Hematopoietic multipotent progenitor cell (in vitro differentiated cells): Measurements from ENCODE around the gene ODAM. TPM values are rescaled to one million over a fixed set of nuclear protein-coding genes. Genes with fewer than 3 reads are reported as not detected.
"Not testable (repeated sequence)": the region's sequence is repeated elsewhere in the genome, so short reads cannot be mapped to it uniquely, and the experiment has no call there.

Experiments
- DNase-seq, 3 donors: peaks; one replicate each; pipeline ENCODE4 v3.0.0-alpha.2; 2011 to 2015; ENCODE audit warnings: low read depth in 2 of 3, low spot score in 2 of 3
- total RNA-seq: library from RNA; depleted of rRNA; stranded (reverse); fragments of >200 nt; gene quantifications from one replicate; pipeline ENCODE4 v1.2.3, GENCODE V29; 2012

The ODAM gene, protein sequence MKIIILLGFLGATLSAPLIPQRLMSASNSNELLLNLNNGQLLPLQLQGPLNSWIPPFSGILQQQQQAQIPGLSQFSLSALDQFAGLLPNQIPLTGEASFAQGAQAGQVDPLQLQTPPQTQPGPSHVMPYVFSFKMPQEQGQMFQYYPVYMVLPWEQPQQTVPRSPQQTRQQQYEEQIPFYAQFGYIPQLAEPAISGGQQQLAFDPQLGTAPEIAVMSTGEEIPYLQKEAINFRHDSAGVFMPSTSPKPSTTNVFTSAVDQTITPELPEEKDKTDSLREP
- total RNA-seq, result not detected

GRCh38 chr4:70195425-70195824, at the start of gene ODAM:
ODAM (plus strand) TSS chr4:70195725; CDS start chr4:70196544, 819 bp downstream.
- DNase-seq, result no peak

GRCh38 chr4:70151271-70151670, 44.3 kb upstream of the ODAM start:
- DNase-seq, result no peak

- DNase-seq, result no peak
Measured at GRCh38 chr4:70152088-70152487, 43.4 kb upstream of the ODAM start.

DNA sequence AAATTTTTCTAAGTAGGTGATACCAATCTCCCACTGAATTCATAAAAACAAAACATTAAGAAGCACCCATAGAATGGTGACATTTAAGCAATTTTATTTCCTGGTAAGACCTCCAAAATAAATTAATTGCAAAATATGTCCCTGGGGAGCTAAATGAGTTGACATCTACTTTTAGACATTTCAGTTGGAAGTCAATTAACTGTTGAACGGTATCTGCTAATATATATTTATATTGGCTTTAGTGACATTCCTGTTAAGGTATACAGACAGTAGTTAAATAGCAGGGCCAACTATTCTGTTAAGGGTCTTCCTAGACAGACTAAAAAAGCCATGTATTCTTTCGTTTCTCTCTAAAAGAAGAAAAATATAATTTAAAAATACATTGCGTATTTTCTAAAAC, 41.6 kb upstream of the ODAM start, which contains the start of gene PRR27:
Gene PRR27 (plus strand): TSS at position 301 of the 400 bp plus-strand sequence. CDS start 139 bp downstream, outside the sequence.
- DNase-seq, result no peak

- DNase-seq, result no peak
Measured at GRCh38 chr4:70158576-70158975, 36.9 kb upstream of the ODAM start.

DNA sequence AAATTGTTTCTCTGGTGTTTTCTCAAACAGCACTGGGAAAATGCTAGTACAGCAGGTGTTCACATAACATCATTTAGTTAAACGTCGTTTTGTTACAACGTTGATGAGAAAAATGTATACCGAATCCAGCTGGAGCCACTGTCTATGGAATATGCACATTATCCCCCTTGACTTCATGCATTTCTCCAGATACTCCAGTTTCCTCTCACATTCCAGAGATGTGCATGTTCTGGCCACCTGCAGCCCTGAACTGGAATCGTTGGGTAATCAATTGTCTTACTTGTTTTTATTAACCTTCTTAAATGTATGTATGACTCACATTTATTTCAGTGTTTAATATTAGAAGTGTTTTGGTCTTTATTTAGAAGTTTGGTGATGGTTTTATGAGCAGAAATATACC, 18.4 kb upstream of the ODAM start:
- DNase-seq, result no peak

GRCh38 chr4:70178075-70178660, 17.4 kb upstream of the ODAM start:
- no peak for DNase-seq

DNA sequence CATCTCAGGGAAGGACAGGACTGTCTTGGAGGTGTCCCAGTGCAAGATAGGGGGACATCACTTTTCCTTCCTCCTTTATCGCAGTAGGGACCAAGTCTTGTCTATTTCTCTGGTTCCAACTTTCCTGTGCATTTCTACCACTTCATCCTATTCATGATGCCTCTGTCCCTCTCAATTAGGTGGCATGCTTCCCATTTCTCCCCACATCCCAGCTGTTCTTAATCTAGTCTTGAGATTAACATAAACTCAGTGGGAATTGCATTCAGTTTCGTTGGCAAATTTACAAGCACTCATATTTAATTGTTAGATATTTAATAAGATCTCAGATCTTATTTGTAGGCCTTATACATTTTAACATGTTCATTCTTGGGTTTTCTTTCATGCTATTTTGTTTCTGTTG, 15.7 kb upstream of the ODAM start:
- no peak for DNase-seq

DNA sequence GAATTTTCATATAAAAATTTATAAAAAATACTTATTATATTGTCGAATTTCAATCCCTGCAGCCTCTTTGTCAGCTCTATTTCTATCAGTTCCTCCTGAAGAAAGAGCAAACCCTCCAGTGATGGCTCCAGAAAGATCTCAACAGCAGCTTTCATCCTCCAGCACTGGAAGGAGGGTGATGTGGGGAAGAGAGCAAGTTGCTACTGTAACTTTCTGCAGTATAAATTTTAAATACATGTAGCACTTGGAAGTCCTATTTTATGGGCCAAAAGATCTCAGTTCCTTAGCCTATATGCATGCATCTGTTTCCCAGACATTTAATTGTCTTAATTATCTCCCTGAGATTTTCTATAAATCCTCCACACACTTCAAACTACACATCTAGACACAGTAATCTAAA, 13.7 kb upstream of the ODAM start:
- DNase-seq, result no peak

GRCh38 chr4:70182517-70183167, 12.9 kb upstream of the ODAM start:
- DNase-seq, result no peak

GRCh38 chr4:70183168-70183939, 12.2 kb upstream of the ODAM start:
- DNase-seq, result peak in 2 of 3 donors; percentile 48 to 62

DNA sequence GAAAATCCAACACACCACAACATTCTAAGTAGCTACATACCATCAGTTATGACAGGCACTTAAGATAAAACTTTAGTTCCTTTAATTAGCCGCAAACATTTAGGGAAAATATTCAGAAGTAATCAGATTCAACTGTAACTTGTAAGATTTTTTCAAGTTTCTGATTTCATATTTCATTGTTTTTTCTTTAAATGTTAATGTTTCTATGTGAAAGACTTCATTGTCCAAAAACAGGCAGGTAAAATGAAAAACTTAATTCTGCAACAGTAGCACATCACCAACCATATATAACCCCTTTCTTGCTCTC, 11.6 kb upstream of the ODAM start:
- no peak for DNase-seq

DNA sequence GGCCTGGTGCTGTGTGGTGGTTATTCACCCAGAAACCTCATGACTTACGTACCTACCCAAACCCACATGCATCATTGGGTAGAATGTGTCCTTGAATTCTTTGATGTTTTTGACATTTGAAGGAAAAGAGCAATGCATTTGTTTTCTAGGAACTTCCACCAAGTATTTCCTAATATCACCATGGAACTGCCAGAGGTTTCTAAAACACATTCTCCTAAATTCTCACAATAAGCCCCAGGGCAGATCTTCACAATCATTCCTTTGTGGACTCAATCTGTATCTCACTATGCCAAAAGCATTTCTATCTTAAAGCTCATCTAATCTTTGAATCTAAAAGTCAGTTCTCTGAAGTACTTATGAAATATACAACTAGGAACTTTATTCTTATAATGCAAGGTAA, 8.3 kb upstream of the ODAM start:
- DNase-seq, result no peak

- no peak for DNase-seq
Measured at GRCh38 chr4:70190579-70190978, 4.9 kb upstream of the ODAM start.

- no peak for DNase-seq
Measured at GRCh38 chr4:70191647-70192046, 3.9 kb upstream of the ODAM start.

GRCh38 chr4:70192895-70193294, 2.6 kb upstream of the ODAM start:
- DNase-seq, result no peak

DNA sequence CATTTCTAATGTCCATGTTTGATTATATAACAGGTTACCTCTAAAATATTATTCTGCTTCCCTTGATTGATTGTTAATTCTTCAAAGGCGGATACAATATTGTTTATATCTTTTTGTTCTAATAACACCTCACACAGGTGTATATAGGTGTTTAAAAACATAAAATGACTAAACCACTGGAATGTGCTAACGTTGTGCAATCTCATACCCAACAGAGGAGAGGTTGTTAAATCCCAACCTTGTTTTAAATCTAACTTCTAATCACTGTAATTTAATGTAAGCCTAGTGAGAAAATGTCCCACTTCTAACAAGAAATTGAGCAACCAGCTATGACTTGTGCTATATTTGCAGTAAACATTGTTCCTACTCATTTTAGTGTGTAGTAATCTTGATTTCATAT, 1.3 kb downstream of the ODAM start:
- DNase-seq, result no peak

DNA sequence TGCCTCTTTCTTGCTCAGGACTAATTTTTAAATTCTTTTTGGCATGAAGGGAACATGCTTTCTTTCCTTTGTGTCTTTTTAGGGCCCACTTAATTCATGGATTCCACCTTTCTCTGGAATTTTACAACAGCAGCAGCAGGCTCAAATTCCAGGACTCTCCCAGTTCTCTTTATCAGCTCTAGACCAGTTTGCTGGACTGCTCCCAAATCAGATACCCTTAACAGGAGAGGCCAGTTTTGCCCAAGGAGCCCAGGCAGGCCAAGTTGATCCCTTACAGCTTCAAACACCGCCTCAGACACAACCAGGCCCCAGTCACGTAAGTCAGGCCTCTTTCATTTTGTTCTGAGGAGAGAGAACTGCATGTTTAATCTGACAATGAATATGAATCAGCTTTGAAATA, 2.3 kb downstream of the ODAM start:
- no peak for DNase-seq

DNA sequence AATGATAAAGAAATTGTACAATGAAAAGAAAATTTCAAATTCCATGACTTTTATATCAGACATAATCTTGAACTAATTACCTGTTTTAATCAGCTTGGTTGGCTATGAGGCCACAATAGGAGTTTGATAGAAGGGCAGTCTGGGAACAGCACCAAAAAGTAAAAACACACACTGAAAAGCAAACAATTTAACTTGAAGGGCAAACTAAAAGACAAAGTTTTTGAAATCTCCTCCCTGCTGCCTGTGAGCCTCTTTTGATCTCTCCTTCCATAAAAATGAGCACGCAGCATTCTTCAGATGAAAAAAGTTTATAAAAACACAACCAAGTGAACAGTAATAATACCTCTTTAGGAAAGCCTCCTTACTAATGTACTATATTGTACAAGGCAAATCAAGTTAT, 8.1 kb downstream of the ODAM start:
- DNase-seq, result no peak

GRCh38 chr4:70212752-70213151, 17.2 kb downstream of the ODAM start:
- DNase-seq, result not testable (repeated sequence)

DNA sequence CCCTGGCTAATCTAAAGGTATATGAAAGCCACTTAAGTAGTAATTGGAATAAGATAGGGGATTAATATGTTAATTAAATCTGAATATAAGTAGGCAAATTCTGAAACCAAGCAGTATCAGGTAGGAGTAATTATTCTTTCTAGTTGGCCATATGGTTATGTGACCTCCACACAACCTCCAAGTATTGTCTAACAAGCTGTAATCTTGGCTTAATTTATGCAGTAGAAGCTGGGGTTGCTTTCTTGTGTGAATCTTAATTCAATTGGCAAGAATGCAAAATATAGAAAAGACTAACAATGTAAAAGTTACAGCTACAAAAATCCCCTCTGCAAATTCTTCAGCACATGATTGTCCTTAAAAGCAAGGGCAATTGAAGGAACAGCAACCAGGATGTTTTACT, 20.6 kb downstream of the ODAM start:
- not testable (repeated sequence) for DNase-seq
